ENCODE data around the gene CSNK2B. TPM values are rescaled to one million over a fixed set of nuclear protein-coding genes. Genes with fewer than 3 reads are reported as not detected.

The CSNK2B gene
- total and polyA plus RNA-seq, 9 of the 15 experiments (the other 6 are each of a cell fraction or from before 2014, with no cell fraction given), result 120 to 1,126 (median 529) TPM

- no peak for DNase-seq (ENCODE audit: extremely low read depth in 1 of 4, low spot score in 3 of 4)
- CTCF ChIA-PET (ENCODE audit: low intra/inter-chr PET ratio), result no interaction called here
- Histone ChIP-seq H3K4me3 (no peak overlapping the region), H3K27me3 (ENCODE audit: control insufficient read depth in 2 of 2, insufficient read depth in 2 of 2, low read length in 2 of 2) (no peaks in the 10 kb centered on the region), H3K9ac (ENCODE audit: insufficient read depth in 1 of 2, low read depth in 2 of 2, low read length in 2 of 2) (peak overlapping the region in 1 of 2 experiments; percentile 0; a peak in 1 of 4 replicates), H3K4me1 (replicated peaks in 1 of 2; ENCODE audit: control insufficient read depth in 2 of 2, insufficient read depth in 2 of 2, low read length in 2 of 2) (peaks cover 9 to 15% of the 10 kb centered on the region in 2 experiments), H3K27ac (ENCODE audit: extremely low read depth, low read depth, low read length) (no peak overlapping the region), H3K9me1 (ENCODE audit: control insufficient read depth, insufficient read depth, low read length) (no peaks in the 10 kb centered on the region), H3K9me3 (replicated peaks; ENCODE audit: control insufficient read depth, insufficient read depth, low read depth, low read length) (no peaks in the 10 kb centered on the region), H3K4me2 (ENCODE audit: insufficient read depth, low read length) (no peak overlapping the region; the same call in 1 of the 2 replicates), H4K20me1 (replicated peaks; ENCODE audit: control insufficient read depth, insufficient read depth, low read length) (no peaks in the 10 kb centered on the region), H3K36me3 (ENCODE audit: control insufficient read depth, insufficient read depth, low read length) (peaks cover 12% of the 10 kb centered on the region), H3K79me2 (ENCODE audit: control insufficient read depth, insufficient read depth, low read length) (no peaks in the 10 kb centered on the region), H2AFZ (ENCODE audit: low read depth, low read length) (peak overlapping the region; percentile 16; the same call in 1 of the 2 replicates)
- in situ Hi-C loops (cut with MboI) (no loop called here), intact Hi-C loops (cut with micrococcal nuclease) (no loop called here)
- ATAC-seq, result no peak
- POLR2A ChIA-PET, result interaction anchor here (0.6 to 3.6 kb wide), 15 partner anchors 8 to 522 kb away, joined by 3 to 33 read pairs (median 4); partner anchors contain the start of genes BAG6, C6orf47, CSNK2B and GPANK1
- FAIRE-seq, result no peak
- WGBS (ENCODE audit: insufficient coverage, low coverage, missing lambda C conversion rate), result 12% methylated on average over 8 of the region's 8 CpGs
- no TSS peak for BruUV-seq (replicated peaks)
- TF ChIP-seq HNRNPL (IDR thresholded peaks at IDR 0.05; ENCODE audit: low read depth, low read length), result no peak
- no peak for TF ChIP-seq PHB2 (IDR thresholded peaks at IDR 0.05; ENCODE audit: low read depth)
- 0 out of 4 replicates have a peak, but pooled peaks of 1 of the 2 experiments have one; percentile 38 for TF ChIP-seq MLX (CRISPR knock-in tag; conservative IDR thresholded peaks at IDR 0.05)
- TF ChIP-seq ZNF23 (CRISPR knock-in tag; IDR thresholded peaks at IDR 0.05), result no peak
- TF ChIP-seq TARDBP (IDR thresholded peaks at IDR 0.05), result no peak
- no peak for TF ChIP-seq CHCHD3 (CRISPR knock-in tag; IDR thresholded peaks at IDR 0.05)
- TF ChIP-seq ZEB2 (IDR thresholded peaks at IDR 0.05), result 0 out of 2 replicates have a peak, but pooled peaks have one; percentile 13
- TF ChIP-seq STAG1 (CRISPR knock-in tag; IDR thresholded peaks at IDR 0.05; ENCODE audit: borderline replicate concordance), result no peak
- TF ChIP-seq ZBTB43 (CRISPR knock-in tag; IDR thresholded peaks at IDR 0.05), result no peak
- 0 out of 2 replicates have a peak, but pooled peaks have one; percentile 34 for TF ChIP-seq MAX (CRISPR knock-in tag; IDR thresholded peaks at IDR 0.05)
- TF ChIP-seq KDM1A (IDR thresholded peaks at IDR 0.05), result peak; percentile 46 to 48; a peak in 2 of 4 replicates
- TF ChIP-seq XRCC3 (IDR thresholded peaks at IDR 0.05), result no peak
- no peak for TF ChIP-seq PML (IDR thresholded peaks at IDR 0.05; ENCODE audit: low read length)
- no peak for TF ChIP-seq SMARCC2 (IDR thresholded peaks at IDR 0.05; ENCODE audit: low read depth)
- no peak for TF ChIP-seq TOE1 (IDR thresholded peaks at IDR 0.05; ENCODE audit: borderline replicate concordance)
- TF ChIP-seq TOE1 (CRISPR knock-in tag; IDR thresholded peaks at IDR 0.05; ENCODE audit: borderline replicate concordance, low read depth), result no peak
- TF ChIP-seq HDAC1 (IDR thresholded peaks at IDR 0.05), result peak in 1 of 2 experiments; percentile 33; a peak in 1 of 4 replicates
- 0 out of 2 replicates have a peak, but pooled peaks have one; percentile 68 for TF ChIP-seq ZNF695 (CRISPR knock-in tag; IDR thresholded peaks at IDR 0.05)
- TF ChIP-seq ESRRA (IDR thresholded peaks at IDR 0.05; ENCODE audit: borderline replicate concordance, low read depth), result 0 out of 2 replicates have a peak, but pooled peaks have one; percentile 30
- TF ChIP-seq PHF20 (IDR thresholded peaks at IDR 0.05; ENCODE audit: partially characterized antibody), result no peak
- no peak for TF ChIP-seq PCBP1 (IDR thresholded peaks at IDR 0.05; ENCODE audit: low read depth, low read length, poor library complexity, severe bottlenecking)
- no peak for TF ChIP-seq TEAD4 (IDR thresholded peaks at IDR 0.05; ENCODE audit: low read length)
- TF ChIP-seq TEAD4 (CRISPR knock-in tag; IDR thresholded peaks at IDR 0.05; ENCODE audit: borderline replicate concordance), result 0 out of 2 replicates have a peak, but pooled peaks have one; percentile 56
- 0 out of 4 replicates have a peak, but pooled peaks have one; percentile 19 to 42 for TF ChIP-seq MCM7 (IDR thresholded peaks at IDR 0.05)
Measured at GRCh38 chr6:31677955-31678354, 12.1 kb downstream of the CSNK2B start.
